GM18867 (cell line): ENCODE results near the gene CRACDL.

Source experiments
- ATAC-seq: cut with Tn5 transposase; IDR thresholded peaks from one replicate; pipeline ENCODE4 v1.9.1; 2021; ENCODE audit warnings: mild to moderate bottlenecking, moderate library complexity; ENCODE audit not compliant: unreplicated experiment

Gene CRACDL

GRCh38 chr2:98805412-98806171 is 130.4 kb downstream of the CRACDL start:
- ATAC-seq: no peak

GRCh38 chr2:98804736-98805135 is 131.3 kb downstream of the CRACDL start:
- ATAC-seq: no peak

GRCh38 chr2:98804265-98804650 is 131.8 kb downstream of the CRACDL start:
- no peak for ATAC-seq

- no peak for ATAC-seq
Observed at GRCh38 chr2:98803405-98804264, 132.4 kb downstream of the CRACDL start.

GRCh38 chr2:98802344-98802743 is 133.7 kb downstream of the CRACDL start:
- no peak for ATAC-seq

- ATAC-seq: no peak
Observed at GRCh38 chr2:98801921-98802321, 134.1 kb downstream of the CRACDL start.

GRCh38 chr2:98801286-98801685 is 134.7 kb downstream of the CRACDL start:
- no peak for ATAC-seq

- no peak for ATAC-seq
Observed at GRCh38 chr2:98800330-98801064, 135.5 kb downstream of the CRACDL start.

- no peak for ATAC-seq
Observed at GRCh38 chr2:98799375-98800329, 136.4 kb downstream of the CRACDL start.

GRCh38 chr2:98796775-98797544 is 139.1 kb downstream of the CRACDL start:
- ATAC-seq: no peak

GRCh38 chr2:98795891-98796676 is 139.9 kb downstream of the CRACDL start:
- ATAC-seq: no peak

- no peak for ATAC-seq
Observed at GRCh38 chr2:98793897-98794830, 141.9 kb downstream of the CRACDL start.

GRCh38 chr2:98793275-98793674 is 142.8 kb downstream of the CRACDL start:
- no peak for ATAC-seq

- no peak for ATAC-seq
Observed at GRCh38 chr2:98790221-98790620, 145.8 kb downstream of the CRACDL start.

- no peak for ATAC-seq
Observed at GRCh38 chr2:98787700-98788099, 148.3 kb downstream of the CRACDL start.

GRCh38 chr2:98786179-98786578 is 149.8 kb downstream of the CRACDL start:
- no peak for ATAC-seq

- ATAC-seq: no peak
Observed at GRCh38 chr2:98782570-98782969, 153.5 kb downstream of the CRACDL start.

- no peak for ATAC-seq
Observed at GRCh38 chr2:98781822-98782221, 154.2 kb downstream of the CRACDL start.
